GM18498 (cell line): ENCODE results near the gene CCDC112.
"Not testable (repeated sequence)": the region's sequence is repeated elsewhere in the genome, so short reads cannot be mapped to it uniquely, and the experiment has no call there.

Experiments
- ATAC-seq: cut with Tn5 transposase; IDR thresholded peaks from one replicate; pipeline ENCODE4 v1.9.1; 2021; ENCODE audit warnings: mild to moderate bottlenecking, moderate library complexity; ENCODE audit not compliant: unreplicated experiment

Gene CCDC112

DNA sequence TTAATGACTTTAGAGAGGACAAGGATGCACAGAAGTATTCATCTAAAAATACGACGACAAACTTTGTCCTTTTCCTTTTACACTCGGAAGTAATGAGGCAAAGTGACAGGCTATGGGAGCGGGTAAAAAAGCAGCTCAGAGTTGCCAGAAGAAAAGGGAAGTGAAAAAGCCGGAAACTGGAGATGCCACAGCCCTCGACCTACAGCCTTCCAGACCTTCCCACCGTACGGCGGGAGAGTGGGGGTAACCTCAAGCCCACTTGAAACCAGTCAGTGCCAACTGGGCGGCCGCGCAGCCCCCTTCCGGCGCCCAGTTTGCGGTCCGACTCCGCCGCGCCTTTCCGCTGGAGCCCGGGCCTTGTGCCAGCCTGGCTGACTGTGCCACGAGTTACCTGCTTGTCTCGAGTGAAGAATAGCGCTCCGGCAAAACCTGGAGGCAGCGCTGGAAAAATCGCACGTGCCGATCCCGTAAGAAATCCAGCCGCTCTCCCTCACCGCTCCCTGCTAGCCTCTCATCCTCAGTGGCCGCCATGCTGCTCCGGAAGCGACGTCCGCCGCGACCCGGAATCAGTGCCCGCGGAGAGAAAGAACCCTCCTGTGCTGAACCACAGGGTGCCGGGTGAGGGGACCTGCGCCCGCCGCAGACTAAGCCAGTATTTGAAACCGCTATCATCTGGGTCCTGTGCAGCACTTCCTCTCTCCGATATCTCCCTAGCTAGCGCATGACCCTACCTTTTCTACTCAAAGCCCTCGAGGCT, 34.0 kb downstream of the CCDC112 start, which contains the start of gene PGGT1B:
Gene PGGT1B, minus strand, starts transcription at position 557 of the 757 bp plus-strand sequence. Its CDS starts 26 bp downstream, at position 531.
- ATAC-seq, result peak; percentile 94

DNA sequence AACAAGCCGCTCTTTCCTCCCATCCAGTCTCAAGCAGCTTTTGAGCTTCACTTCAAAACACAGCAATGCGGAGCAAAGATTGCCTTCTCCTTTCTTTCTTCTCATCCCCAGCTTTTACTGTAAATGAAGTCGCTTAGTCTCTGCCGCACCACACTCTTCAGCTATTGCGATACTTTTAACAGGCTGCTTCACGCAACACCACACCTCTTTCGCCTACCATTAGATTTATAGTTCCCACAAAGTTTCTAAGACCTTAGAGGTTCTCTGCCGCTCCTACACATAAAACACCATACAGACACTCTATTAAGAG, 34.5 kb downstream of the CCDC112 start:
- ATAC-seq, result peak; percentile 51

GRCh38 chr5:115260248-115260647, 36.2 kb downstream of the CCDC112 start:
- ATAC-seq, result no peak

DNA sequence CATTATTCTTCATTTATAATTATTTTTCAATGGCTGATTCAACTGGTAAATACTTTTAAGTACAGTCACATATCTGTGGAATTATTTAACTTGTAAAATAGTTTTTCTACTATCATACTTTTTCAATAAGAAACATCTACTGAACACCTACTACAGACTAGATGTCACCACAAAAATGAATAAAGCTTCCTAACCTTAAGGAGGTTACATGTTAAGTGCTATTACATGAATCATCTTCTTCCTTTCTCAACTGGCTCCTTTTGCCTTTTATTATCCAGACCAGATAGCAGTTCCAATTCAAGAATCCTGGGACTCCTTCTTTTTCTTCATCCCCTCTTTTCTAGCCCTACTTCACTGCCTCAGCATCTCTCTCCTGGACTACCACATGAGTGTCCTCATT, 38.5 kb downstream of the CCDC112 start:
- ATAC-seq, result no peak

DNA sequence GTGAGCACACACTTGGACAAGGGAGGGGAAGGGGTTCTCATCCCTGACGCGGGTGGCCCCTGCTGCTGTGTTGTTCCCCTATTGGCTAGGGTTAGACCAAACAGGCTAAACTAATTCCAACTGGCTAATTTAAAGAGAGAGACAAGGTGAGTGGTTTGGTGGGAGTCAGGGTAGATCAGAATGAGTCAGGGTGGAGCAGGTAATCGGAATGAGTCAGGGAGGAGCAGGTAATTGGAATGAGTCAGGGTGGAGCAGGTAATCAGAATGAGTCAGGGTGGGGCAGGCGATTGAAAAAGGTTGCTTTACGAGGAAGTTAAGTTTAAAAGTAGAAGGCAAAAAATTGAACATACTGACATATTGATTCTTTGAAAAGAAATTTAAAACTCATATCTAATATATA, 47.1 kb downstream of the CCDC112 start:
- ATAC-seq, result not testable (repeated sequence)

- peak; percentile 63 for ATAC-seq
These were observed 50.0 kb downstream of the CCDC112 start for GRCh38 chr5:115246361-115246991.

DNA sequence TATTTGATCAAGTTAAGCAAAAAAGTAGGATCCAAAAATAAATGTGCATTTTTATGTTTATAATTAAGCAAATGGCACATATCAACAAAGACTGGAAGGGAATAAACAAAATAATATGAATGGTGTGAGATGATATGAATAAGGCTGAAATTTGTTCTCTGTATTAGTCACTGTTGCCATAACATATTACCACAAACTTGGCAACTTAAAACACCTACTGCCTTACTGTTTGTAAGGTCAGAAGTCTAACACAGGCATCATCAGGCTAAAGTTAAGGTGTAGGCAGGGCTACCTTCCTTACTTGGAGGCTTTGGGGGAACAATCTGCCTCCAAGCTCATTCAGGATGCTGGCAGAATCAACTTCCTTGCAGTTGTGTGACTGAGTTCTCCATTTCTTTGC, 53.0 kb downstream of the CCDC112 start:
- no peak for ATAC-seq

DNA sequence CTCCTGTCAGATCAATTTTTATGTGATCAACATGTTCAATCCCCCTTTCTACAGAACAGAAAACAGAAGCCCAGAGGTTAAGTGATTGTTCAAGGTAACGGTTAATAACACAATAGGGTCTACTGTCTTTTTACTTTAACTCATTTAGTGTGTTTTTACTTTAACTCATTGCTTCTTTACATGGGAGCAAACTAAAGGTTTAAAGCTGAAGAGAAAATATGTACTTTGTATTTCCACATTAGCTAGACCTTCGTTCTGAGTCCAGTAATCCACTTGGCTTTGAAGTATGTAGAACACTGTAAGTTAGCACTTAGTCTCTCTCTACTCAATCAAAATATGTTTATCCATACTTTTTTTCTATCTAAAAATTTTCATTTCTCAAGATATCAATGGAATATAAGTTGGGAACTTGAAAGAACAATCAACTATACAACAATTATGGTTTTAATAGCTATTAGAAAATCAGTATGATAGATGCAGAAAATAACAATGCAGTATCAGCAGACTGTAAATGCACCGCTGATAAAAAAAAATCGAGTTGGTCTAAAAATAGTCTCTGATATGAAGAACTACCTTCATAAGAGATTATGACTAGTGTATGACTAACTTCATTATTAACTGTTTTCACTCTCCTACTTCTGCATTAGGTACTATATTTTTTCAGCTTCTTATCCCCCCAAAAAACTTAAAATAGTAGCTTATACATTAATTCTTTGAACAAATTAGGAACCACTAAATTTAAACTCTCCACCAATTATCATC, 54.4 kb downstream of the CCDC112 start:
- ATAC-seq, result no peak

DNA sequence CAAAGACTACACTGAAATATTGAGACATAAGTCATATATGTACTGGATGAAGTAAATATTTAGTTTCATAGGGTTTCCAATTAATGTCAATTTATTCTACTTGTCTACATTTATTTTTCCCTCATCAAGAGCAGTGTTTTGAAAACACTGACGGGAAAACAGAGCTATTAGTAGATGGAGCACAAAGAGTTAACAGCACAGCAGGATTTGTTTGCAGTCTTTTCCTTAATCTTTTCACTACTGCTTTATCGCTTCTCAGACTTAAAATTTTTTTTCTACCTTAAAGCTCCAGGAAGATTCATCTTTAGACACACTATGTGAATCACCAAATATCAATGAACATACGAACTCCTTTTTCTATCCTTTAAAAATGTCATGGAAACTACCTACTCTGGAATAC, 59.4 kb downstream of the CCDC112 start:
- no peak for ATAC-seq

GRCh38 chr5:115236599-115236998, 59.9 kb downstream of the CCDC112 start:
- no peak for ATAC-seq

DNA sequence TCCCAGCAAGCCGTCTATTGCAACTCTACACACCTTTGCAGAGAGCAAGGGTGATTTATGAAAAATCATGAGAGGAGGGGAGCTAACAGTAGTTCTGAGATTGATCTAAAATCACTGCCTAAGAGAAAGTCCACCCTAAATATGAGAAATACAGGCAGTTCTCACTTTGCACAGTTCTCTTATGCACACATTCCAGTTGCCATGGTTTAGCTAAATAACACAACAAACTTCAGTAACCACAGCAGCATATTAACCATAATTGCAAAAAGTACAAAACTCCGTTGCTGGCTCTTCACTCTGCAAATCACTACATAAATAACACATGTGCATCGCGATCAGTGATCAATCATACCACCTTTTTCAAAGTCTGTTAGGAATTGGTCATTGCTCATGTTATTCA, 64.9 kb downstream of the CCDC112 start:
- no peak for ATAC-seq

DNA sequence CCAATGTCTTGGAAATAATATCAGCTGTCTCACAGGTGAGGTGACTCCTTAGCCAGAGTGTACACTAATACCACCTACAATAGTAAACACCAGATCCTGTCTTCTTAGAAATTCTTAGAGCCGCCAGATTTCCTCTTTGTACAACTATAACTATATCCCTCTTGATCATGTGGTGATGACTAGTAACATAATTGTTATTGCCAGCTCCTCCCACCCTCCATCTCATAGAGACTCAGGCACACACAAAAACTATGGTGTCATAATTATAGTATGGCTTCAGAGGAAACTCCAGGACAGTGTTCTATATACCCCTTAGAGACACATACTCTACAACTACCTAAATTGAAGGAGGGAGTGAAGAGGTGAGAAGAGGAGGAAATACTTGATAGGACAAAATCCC, 66.8 kb downstream of the CCDC112 start:
- ATAC-seq, result no peak

DNA sequence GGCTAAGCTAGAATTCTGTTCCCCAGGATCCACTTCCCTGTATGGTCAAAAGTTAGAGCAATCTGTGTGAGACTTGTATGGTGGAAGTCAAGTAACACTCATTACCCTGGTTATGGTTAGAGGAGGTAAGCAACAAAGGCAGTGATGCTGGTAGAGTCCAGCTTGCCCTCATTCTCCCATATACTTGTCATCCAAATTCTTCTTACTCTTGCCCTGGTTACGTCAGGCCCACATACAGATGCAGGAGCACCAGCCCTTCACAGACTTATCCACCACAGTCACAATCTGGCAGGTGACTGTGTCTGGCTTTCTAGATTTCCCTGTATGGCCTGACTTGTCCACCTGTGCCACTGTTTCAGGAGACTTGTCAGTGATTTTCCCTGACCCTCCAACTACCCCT, 69.2 kb downstream of the CCDC112 start:
- no peak for ATAC-seq
